ENCODE results near the gene ZFP42.

DNA sequence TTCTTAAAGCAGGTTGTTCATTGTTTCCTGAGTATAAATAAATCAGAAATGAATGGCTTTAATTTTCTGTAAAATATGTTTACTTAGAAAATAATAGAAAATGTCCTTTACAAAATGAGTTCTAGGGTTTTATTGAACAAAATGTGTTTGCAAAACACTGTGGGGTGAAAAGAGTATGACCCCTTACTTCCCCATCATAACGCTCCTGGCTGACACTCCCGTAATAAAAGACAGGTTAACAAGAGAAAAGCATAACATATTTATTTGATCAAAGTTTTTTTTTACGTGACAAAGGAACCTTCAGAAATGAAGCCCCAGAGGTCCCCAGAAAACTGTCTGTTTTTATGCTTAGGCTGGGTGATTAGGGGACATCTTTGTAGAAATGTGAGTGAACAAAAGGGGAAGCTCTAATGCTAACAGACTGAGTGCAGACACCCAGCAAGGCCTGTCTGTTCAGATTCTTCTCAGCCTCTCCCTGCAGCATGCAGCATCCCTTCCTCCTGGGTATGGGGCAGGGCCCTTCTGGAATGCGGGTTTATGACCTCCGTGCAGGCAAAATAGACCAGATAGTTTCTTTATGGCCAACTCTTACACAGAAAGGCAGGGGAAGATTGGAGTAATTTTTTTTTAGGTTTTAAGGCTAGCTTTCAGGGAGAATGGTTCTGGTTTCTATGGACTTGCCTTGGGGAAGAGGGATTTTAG, 26.1 kb downstream of the ZFP42 start:
- no peak for TF ChIP-seq GATA2 (IDR thresholded peaks at IDR 0.05; ENCODE audit: low read depth, low read length)
- TF ChIP-seq GATA3 (IDR thresholded peaks at IDR 0.05; ENCODE audit: low read depth, low read length) = no peak

All from SH-SY5Y (cell line).